Astrocyte of the spinal cord (primary cell): Measurements from ENCODE around the gene ACKR3.

Experiments
- DNase-seq: peaks from one replicate; pipeline ENCODE4 v3.0.0; 2011; ENCODE audit warnings: low read depth, low spot score
- H3K4me3 ChIP-seq: 2 replicates; pipeline ENCODE4 v1.5.1; 2011; ENCODE audit warnings: low read depth, mild to moderate bottlenecking, low read length, moderate library complexity
- in situ Hi-C: cut with HindIII; loops from 2 replicates; pipeline ENCODE4 v1.10.0; 2017; ENCODE audit warnings: low sequenced_read_pairs
- TF ChIP-seq, protein P1 (sequence below): IDR thresholded peaks from 2 replicates; pipeline ENCODE4 v1.5.1; 2012; ENCODE audit warnings: low read depth, mild to moderate bottlenecking, low read length, inconsistent platforms

The ACKR3 gene

DNA sequence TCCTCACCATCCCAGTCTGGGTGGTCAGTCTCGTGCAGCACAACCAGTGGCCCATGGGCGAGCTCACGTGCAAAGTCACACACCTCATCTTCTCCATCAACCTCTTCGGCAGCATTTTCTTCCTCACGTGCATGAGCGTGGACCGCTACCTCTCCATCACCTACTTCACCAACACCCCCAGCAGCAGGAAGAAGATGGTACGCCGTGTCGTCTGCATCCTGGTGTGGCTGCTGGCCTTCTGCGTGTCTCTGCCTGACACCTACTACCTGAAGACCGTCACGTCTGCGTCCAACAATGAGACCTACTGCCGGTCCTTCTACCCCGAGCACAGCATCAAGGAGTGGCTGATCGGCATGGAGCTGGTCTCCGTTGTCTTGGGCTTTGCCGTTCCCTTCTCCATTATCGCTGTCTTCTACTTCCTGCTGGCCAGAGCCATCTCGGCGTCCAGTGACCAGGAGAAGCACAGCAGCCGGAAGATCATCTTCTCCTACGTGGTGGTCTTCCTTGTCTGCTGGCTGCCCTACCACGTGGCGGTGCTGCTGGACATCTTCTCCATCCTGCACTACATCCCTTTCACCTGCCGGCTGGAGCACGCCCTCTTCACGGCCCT, 11.2 kb downstream of the ACKR3 start:
- in situ Hi-C loops: no loop called here
- DNase-seq: no peak
- TF ChIP-seq, protein P1, sequence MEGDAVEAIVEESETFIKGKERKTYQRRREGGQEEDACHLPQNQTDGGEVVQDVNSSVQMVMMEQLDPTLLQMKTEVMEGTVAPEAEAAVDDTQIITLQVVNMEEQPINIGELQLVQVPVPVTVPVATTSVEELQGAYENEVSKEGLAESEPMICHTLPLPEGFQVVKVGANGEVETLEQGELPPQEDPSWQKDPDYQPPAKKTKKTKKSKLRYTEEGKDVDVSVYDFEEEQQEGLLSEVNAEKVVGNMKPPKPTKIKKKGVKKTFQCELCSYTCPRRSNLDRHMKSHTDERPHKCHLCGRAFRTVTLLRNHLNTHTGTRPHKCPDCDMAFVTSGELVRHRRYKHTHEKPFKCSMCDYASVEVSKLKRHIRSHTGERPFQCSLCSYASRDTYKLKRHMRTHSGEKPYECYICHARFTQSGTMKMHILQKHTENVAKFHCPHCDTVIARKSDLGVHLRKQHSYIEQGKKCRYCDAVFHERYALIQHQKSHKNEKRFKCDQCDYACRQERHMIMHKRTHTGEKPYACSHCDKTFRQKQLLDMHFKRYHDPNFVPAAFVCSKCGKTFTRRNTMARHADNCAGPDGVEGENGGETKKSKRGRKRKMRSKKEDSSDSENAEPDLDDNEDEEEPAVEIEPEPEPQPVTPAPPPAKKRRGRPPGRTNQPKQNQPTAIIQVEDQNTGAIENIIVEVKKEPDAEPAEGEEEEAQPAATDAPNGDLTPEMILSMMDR: no peak
- H3K4me3 ChIP-seq: no peak overlapping the region

DNA sequence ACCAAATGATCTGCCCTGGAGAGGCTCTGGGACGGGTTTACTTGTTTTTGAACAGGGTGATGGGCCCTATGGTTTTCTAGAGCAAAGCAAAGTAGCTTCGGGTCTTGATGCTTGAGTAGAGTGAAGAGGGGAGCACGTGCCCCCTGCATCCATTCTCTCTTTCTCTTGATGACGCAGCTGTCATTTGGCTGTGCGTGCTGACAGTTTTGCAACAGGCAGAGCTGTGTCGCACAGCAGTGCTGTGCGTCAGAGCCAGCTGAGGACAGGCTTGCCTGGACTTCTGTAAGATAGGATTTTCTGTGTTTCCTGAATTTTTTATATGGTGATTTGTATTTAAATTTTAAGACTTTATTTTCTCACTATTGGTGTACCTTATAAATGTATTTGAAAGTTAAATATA, 11.9 kb downstream of the ACKR3 start:
- no peak overlapping the region for H3K4me3 ChIP-seq
- no peak for DNase-seq
- TF ChIP-seq, protein P1: no peak
- in situ Hi-C loops: no loop called here

DNA sequence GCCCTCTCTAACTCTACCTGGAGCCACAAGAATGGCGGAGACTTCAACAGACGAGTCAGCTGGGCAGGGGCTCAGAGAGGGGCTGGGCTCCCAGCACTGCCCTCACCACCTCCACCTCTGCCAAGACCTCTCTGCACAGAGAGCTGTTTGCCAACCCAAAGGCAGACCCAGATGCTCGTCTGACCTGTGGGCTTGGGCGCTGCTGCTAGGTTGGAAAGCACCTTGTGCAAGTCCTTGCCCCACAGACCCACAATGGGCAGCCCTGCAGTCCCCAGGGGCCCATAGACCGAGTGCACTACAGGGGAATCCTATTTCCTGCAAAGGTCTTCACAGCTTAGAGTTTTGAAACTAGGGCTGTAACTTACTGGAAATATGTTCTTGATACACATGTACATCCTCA, 13.3 kb downstream of the ACKR3 start:
- in situ Hi-C loops: no loop called here
- no peak for DNase-seq
- TF ChIP-seq, protein P1: no peak
- H3K4me3 ChIP-seq: no peak overlapping the region

DNA sequence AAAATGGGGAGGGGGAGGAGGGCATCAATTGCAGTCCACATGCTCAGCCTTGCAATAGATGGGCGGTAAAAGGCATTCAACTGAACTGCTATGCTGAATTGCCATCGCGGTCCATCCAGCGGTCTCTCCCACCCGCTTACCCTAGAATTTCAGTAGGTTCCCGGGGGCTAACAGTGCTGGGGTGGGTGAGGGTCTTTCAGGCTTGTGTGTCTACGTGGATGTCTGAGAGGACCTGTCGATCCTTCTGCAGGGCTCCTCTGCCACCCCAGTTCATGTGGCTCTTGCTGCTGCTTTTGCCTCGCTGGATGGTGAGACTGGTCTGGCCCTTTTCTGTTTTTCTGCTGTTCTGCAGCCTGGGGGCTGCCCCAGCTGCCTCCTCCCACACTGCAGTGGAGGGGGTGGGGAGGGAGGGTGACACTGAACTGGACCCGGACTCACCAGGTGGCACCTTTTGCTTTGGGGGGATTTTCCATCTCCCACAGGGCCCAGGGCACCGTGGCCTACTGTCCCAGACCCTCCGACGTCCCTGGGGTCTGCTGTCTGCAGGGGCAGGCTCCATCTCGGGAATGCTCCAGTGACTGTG, 14.1 kb downstream of the ACKR3 start:
- H3K4me3 ChIP-seq: no peak overlapping the region
- TF ChIP-seq, protein P1: no peak
- DNase-seq: no peak
- in situ Hi-C loops: no loop called here

DNA sequence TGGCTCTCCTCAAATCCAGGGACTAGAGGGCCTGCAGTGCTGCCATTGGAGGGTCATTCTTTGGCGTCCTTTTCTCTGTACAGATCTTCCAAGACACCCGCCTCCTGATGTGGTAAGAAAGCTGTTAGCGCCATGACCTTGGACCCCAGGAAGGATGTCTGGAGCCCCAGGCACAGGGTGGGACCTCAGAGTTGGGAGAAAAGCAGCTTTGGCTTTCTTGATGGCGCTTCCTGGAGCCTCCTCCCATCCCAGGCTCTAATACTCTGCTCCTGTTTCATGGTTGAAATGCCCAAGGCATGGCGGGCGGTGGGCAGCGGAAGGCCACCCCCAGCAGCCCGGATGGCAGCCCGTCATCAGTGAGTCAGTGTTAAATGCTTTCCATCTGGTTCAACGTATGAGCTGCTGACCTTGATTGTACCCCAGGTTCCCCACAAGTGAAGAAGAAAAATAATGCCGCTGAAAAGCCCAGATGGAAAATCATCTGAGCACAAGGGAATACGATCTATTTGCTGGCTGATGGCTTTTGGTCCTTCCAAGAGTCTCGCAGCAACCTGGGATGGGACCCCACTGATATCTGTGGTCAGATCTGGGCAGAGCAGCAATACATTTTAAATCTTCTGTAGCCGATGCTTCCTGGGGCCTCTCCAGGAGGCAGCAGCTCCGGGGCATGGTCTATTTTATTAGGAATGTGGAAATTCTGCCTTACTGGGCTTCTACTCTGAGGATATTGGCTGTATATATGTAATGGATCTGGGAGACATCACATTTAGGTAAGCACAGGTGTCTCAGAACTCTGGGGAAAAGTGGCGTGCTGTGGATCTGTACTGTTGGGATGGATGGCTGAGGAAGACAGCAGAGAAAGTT, 15.1 kb downstream of the ACKR3 start:
- in situ Hi-C loops: no loop called here
- TF ChIP-seq, protein P1: no peak
- no peak overlapping the region for H3K4me3 ChIP-seq
- DNase-seq: no peak

DNA sequence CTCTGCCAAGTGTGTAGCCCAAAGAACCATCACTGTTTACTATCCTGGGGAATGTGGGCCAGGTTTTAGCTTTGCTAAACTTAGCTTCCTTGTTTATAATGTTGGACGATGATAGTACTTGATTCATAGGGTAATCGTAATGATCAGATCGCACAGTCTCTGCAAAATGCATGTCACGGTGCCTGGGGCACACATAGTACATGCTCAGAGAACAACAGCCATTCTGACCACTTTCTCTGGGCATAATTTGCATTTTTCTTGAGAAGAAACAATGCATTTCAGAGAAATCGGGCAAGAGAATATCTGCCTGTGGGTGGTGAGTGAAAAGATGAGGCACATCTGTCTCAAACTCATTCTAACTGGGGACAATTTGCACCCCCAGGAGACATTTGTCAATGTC, 16.3 kb downstream of the ACKR3 start:
- no peak overlapping the region for H3K4me3 ChIP-seq
- TF ChIP-seq, protein P1: no peak
- no peak for DNase-seq
- in situ Hi-C loops: no loop called here
